OCI-LY7 (cell line): Measurements from ENCODE around the gene GFPT1. TPM values are rescaled to one million over a fixed set of nuclear protein-coding genes. Genes with fewer than 3 reads are reported as not detected.
"Not testable (repeated sequence)": the region's sequence is repeated elsewhere in the genome, so short reads cannot be mapped to it uniquely, and the experiment has no call there.

Experiments
- BruUV-seq: library from RNA; stranded (reverse); fragments of 400-500 nt; replicated peaks from 2 replicates; lab custom pipeline; 2021; lab: Mats Ljungman, UMichigan
- CTCF ChIA-PET: fragments of 300-600 bp; sonication (Branson Sonifier 250); formaldehyde crosslinking; loops from one replicate; lab custom pipeline; 2022; ENCODE audit warnings: antibody characterized with exemption; ENCODE audit not compliant: unreplicated experiment; lab: Charles Lee
- POLR2A ChIA-PET: fragments of 300-600 bp; sonication (Branson Sonifier 250); formaldehyde crosslinking; loops from one replicate; lab custom pipeline; 2022; ENCODE audit warnings: antibody characterized with exemption; lab: Charles Lee
- DNase-seq: peaks from one replicate; pipeline ENCODE4 v3.0.0-alpha.2; 2015; ENCODE audit warnings: low spot score
- H2AFZ ChIP-seq: fragments of 200-600 bp; sonication (generic), shearing (Covaris generic); 2 replicates; pipeline ENCODE4 v1.6.1; 2014; ENCODE audit warnings: mild to moderate bottlenecking, antibody characterized with exemption, low read length, moderate library complexity
- H3K27ac ChIP-seq: fragments of 200-600 bp; sonication (generic); 2 replicates; pipeline ENCODE4 v1.5.1; 2014; ENCODE audit warnings: mixed run types, low read depth, mild to moderate bottlenecking, moderate library complexity, low read length, inconsistent platforms; ENCODE audit not compliant: poor library complexity, severe bottlenecking
- H3K36me3 ChIP-seq: fragments of 200-600 bp; sonication (generic); 2 replicates; pipeline ENCODE4 v1.6.1; 2014; ENCODE audit warnings: mild to moderate bottlenecking, antibody characterized with exemption, low read length, moderate library complexity, mixed read lengths; ENCODE audit not compliant: insufficient read depth
- H3K4me1 ChIP-seq: fragments of 200-600 bp; sonication (generic); 2 replicates; pipeline ENCODE4 v1.5.1; 2014; ENCODE audit warnings: mild to moderate bottlenecking, low read length; ENCODE audit not compliant: insufficient read depth, poor library complexity, severe bottlenecking
- H3K4me2 ChIP-seq: fragments of 200-600 bp; sonication (generic); 2 replicates; pipeline ENCODE4 v1.6.1; 2014; ENCODE audit warnings: mild to moderate bottlenecking, low read length
- H3K4me3 ChIP-seq: fragments of 200-600 bp; sonication (generic); 2 replicates; pipeline ENCODE4 v1.5.1; 2014; ENCODE audit warnings: mild to moderate bottlenecking, low read depth, low read length; ENCODE audit not compliant: poor library complexity, severe bottlenecking
- H3K79me2 ChIP-seq: fragments of 200-600 bp; sonication (generic); 2 replicates; pipeline ENCODE4 v1.6.1; 2016; ENCODE audit warnings: low read depth, mild to moderate bottlenecking, low read length, moderate library complexity, mixed read lengths; ENCODE audit not compliant: insufficient read depth
- H3K9me2 ChIP-seq: fragments of 200-600 bp; sonication (generic); 2 replicates; pipeline ENCODE4 v1.6.1; 2016; ENCODE audit warnings: mild to moderate bottlenecking, low read length, mixed read lengths; ENCODE audit not compliant: insufficient read depth
- H3K9me3 ChIP-seq: fragments of 200-600 bp; sonication (generic); 2 replicates; pipeline ENCODE4 v1.6.1; 2014; ENCODE audit warnings: mild to moderate bottlenecking, mixed run types, low read length, mixed read lengths
- H4K20me1 ChIP-seq: fragments of 200-600 bp; sonication (generic); 2 replicates; pipeline ENCODE4 v1.6.1; 2014; ENCODE audit warnings: mild to moderate bottlenecking, antibody characterized with exemption, low read length, moderate library complexity, mixed read lengths; ENCODE audit not compliant: insufficient read depth
- CTCF ChIP-seq: fragments of 200-600 bp; sonication (generic); conservative IDR thresholded peaks from 2 replicates; pipeline ENCODE4 v1.5.1; 2014; ENCODE audit warnings: mild to moderate bottlenecking, antibody characterized with exemption, low read length, moderate library complexity, mixed read lengths
- EZH2phosphoT487 ChIP-seq: fragments of 200-600 bp; sonication (generic); IDR thresholded peaks from 2 replicates; pipeline ENCODE4 v1.6.1; 2018; ENCODE audit warnings: low read depth, borderline replicate concordance, mild to moderate bottlenecking, mixed run types, antibody characterized with exemption, low read length, moderate library complexity, mixed read lengths
- intact Hi-C: fragments of 100-400 bp; cut with micrococcal nuclease; formaldehyde crosslinking; loops from one replicate; pipeline ENCODE4 v1.10.0; 2022; ENCODE audit not compliant: unreplicated experiment
- total RNA-seq, 2 experiments: library from RNA; depleted of rRNA in 1 of 2; stranded (reverse); fragments of >200 nt in 1 of 2; shearing (Covaris generic) in 1 of 2; gene quantifications; 2 replicates each; pipeline ENCODE4 v1.2.3, GENCODE V29; 2014 to 2022

Gene GFPT1
- total RNA-seq, 2 experiments from 2014 or later, result 11.0 to 31.2 TPM

GRCh38 chr2:69356471-69356870 lies 30.6 kb downstream of the GFPT1 start:
- Histone ChIP-seq H3K9me2 (no peaks in the 10 kb centered on the region), H3K4me3 (no peak overlapping the region), H3K36me3 (peaks cover 80% of the 10 kb centered on the region), H3K4me1 (no peaks in the 10 kb centered on the region), H3K9me3 (no peaks in the 10 kb centered on the region), H3K4me2 (no peak overlapping the region), H2AFZ (no peak overlapping the region), H3K27ac (no peak overlapping the region), H3K79me2 (no peaks in the 10 kb centered on the region), H4K20me1 (no peaks in the 10 kb centered on the region)
- ChIA-PET CTCF (no interaction called here), POLR2A (no interaction called here)
- DNase-seq, result no peak
- intact Hi-C loops, result no loop called here
- no TSS peak for BruUV-seq
- TF ChIP-seq EZH2phosphoT487 (no peak), CTCF (no peak)

- intact Hi-C loops, H3K4me2 ChIP-seq, H3K27ac ChIP-seq, H3K4me3 ChIP-seq, DNase-seq, H3K9me2 ChIP-seq, H4K20me1 ChIP-seq, H2AFZ ChIP-seq, BruUV-seq, CTCF ChIA-PET, H3K79me2 ChIP-seq, H3K9me3 ChIP-seq, H3K4me1 ChIP-seq: not testable (repeated sequence)
- peaks cover 79% of the 10 kb centered on the region for H3K36me3 ChIP-seq
- POLR2A ChIA-PET, result interaction anchor here (1.0 kb wide), 1 partner anchor 12 kb away, joined by 3 read pairs; no protein-coding TSS in a partner anchor
These were observed 32.1 kb downstream of the GFPT1 start for GRCh38 chr2:69354976-69355375.

- Histone ChIP-seq H3K4me1 (no peaks in the 10 kb centered on the region), H3K9me2 (no peaks in the 10 kb centered on the region), H3K4me3 (no peak overlapping the region), H3K36me3 (peaks cover 79% of the 10 kb centered on the region), H3K79me2 (no peaks in the 10 kb centered on the region), H4K20me1 (no peaks in the 10 kb centered on the region), H3K4me2 (no peak overlapping the region), H2AFZ (no peak overlapping the region), H3K9me3 (no peaks in the 10 kb centered on the region), H3K27ac (no peak overlapping the region)
- no peak for TF ChIP-seq CTCF
- TF ChIP-seq EZH2phosphoT487, result no peak
- no peak for DNase-seq
- intact Hi-C loops, result no loop called here
- BruUV-seq, result no TSS peak
- ChIA-PET POLR2A (no interaction called here), CTCF (no interaction called here)
These were observed 33.7 kb downstream of the GFPT1 start for GRCh38 chr2:69353360-69353759.
